Pancreas (tissue), 10 donors: Measurements from ENCODE around the gene GHDC. TPM values are rescaled to one million over a fixed set of nuclear protein-coding genes. Genes with fewer than 3 reads are reported as not detected.

ENCODE experiments used
- ATAC-seq, 4 donors: fragments of 200-7000 bp; cut with Tn5 transposase; one replicate each; pipeline versions ENCODE4 v1.8.0 to v1.9.1; 2020; ENCODE audit warnings: mild to moderate bottlenecking in 4 of 4, moderate library complexity in 4 of 4
- DNase-seq, 6 donors: peaks; one replicate each; pipeline ENCODE4 v3.0.0-alpha.2; 2020
- FAIRE-seq: peaks from 2 replicates; lab custom pipeline; 2012; peaks lifted over from hg19 to GRCh38; lab: Jason Lieb, UNC
- H3K27ac ChIP-seq, 4 donors: fragments of 200-600 bp; sonication (generic); 1 replicate in 3 of 4; 2 replicates in 1 of 4; pipeline versions ENCODE4 v1.5.0 to v1.8.0; 2020
- H3K27me3 ChIP-seq, 4 donors: fragments of 200-600 bp; one replicate each; pipeline ENCODE4 v1.8.0; 2021
- H3K36me3 ChIP-seq, 3 donors: fragments of 200-600 bp; sonication (generic) in 1 of 3; one replicate each; pipeline versions ENCODE4 v1.5.0 to v1.8.0; 2020 to 2021
- H3K4me1 ChIP-seq, 3 donors: fragments of 200-600 bp; one replicate each; pipeline ENCODE4 v1.8.0; 2021
- H3K4me3 ChIP-seq, 4 donors: fragments of 200-600 bp; sonication (generic) in 2 of 4; one replicate each; pipeline versions ENCODE4 v1.5.0 to v1.8.0; 2020 to 2021
- H3K9me3 ChIP-seq, 4 donors: fragments of 200-600 bp; one replicate each; pipeline ENCODE4 v1.8.0; 2021
- CTCF ChIP-seq, 4 donors: fragments of 200-600 bp; sonication (generic) in 3 of 4; IDR thresholded peaks; one replicate each; pipeline versions ENCODE4 v1.5.0 to v1.8.0; 2021; ENCODE audit warnings: antibody characterized with exemption in 4 of 4
- WGBS, 2 donors: extraction: QIAGEN DNeasy Blood & Tissue Kit; methylation state at CpG; one replicate each; pipeline ENCODE4 v1.1.7; 2013; 5-methylcytosine and 5-hydroxymethylcytosine counted together
- intact Hi-C, 3 donors: fragments of 100-400 bp; cut with DNase I; formaldehyde crosslinking; loops; one replicate each; pipeline versions ENCODE4 v1.11.1 to v1.14.2; 2022
- polyA plus RNA-seq, 2 donors: library from polyadenylated mRNA; stranded (reverse); fragments of 200-250 nt; gene quantifications; one replicate each; pipeline ENCODE4 v1.2.3, GENCODE V29; 2013
- total RNA-seq, 6 donors: library from RNA; stranded (reverse); fragmentation: NEBNext Ultra II Directional in 4 of 6; extraction: Animal tissue kit (Norgen Biotek cat#: 25700) in 4 of 6; gene quantifications; one replicate each; pipeline versions ENCODE4 v1.2.1 to v1.2.4, GENCODE V29; 2021 to 2023
- donor health status: healthy with polysubstance abuse.
- donor health status: DM: no; HTN: no; CAD: no; lungs with moderate emphysema.
- donor health status: DM: no; HTN: no; CAD: no.
- donor health status: control.
- donor health status: control.
- donor health status: Bipolar disorder and iron deficiency.
- donor health status: DM: yes; HTN: yes; CAD: no.
- donor health status: DM: no; HTN: no; CAD: no.
- donor health status: DM: no; HTN: no; CAD: no.
- donor health status: DM: yes; HTN: yes; CAD: no.

GHDC gene
- total and polyA plus RNA-seq, 8 donors: 14.8 to 21.6 (median 18.4) TPM

DNA sequence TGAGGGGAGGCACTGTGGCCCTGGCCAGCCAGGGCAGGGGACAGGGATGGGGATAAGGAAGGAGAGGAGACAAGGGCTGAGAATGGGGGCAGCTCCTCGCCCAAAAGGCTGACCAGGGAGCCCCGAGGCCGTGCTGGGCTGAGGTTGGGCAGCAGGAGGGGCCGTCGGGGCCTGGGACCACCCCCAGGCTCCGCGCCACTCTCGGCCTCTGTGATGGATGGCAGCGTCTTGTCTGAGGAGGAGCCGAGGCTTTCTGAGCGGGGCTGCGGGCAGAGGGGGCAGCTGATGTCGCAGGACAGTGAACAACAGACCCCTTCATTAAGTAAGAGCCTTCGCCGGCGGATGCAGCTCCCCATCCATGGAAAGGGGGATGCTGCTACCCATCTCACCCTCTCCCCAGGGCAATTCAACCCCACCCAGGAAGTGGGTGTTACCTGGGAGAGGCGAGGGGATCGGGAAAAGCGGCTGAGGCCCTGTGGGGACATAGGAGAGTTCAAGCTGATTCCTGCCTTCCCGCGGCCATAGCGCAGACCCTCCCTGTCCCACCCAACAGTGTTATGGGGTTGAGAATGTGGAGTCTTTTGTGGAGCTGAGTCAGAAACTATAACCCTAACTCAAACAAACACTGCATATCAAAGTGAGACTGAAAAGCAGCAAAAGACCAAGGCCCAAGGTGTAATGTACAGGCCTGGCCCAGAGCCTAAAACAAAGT, 30.4 kb downstream of the GHDC start:
- H3K27me3 ChIP-seq: no peaks in the 10 kb centered on the region
- DNase-seq: no peak
- H3K27ac ChIP-seq: no peak overlapping the region
- H3K4me1 ChIP-seq: no peaks in the 10 kb centered on the region
- WGBS, 2 donors: 67 to 73% methylated on average over 22 of the region's 22 CpGs
- H3K9me3 ChIP-seq: no peaks in the 10 kb centered on the region
- H3K36me3 ChIP-seq: no peaks in the 10 kb centered on the region
- intact Hi-C loops: no loop called here
- H3K4me3 ChIP-seq: no peak overlapping the region
- ATAC-seq: no peak
- FAIRE-seq: no peak
- no peak for TF ChIP-seq CTCF (IDR thresholded peaks at IDR 0.05)

DNA sequence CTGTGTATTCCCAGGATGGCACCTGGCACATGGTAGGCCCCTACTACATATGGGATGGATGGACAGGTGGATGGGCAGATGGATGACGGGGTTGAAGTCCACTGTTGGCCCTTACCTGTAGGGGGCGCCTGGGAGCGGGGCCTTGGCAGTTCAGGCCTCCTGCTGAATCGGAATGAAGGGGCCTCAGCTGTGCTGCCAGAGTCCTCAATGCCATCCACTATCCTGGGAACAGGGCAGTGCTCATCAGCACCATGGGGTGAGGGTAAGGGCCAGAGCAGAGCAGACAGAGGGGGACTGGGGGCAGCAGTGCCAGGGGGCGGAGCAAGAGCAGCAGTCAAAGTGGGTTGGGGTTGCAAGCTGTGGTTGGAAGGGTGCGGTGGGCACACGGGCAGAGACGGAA, 31.2 kb downstream of the GHDC start:
- Histone ChIP-seq H3K27ac (no peak overlapping the region), H3K27me3 (no peaks in the 10 kb centered on the region), H3K9me3 (no peaks in the 10 kb centered on the region), H3K4me3 (no peak overlapping the region), H3K4me1 (no peaks in the 10 kb centered on the region), H3K36me3 (no peaks in the 10 kb centered on the region)
- intact Hi-C loops: no loop called here
- TF ChIP-seq CTCF (IDR thresholded peaks at IDR 0.05): peak in 1 of 4 donors; percentile 17
- peak in 3 of 4 donors; percentile 25 to 55 (median 31) for ATAC-seq
- FAIRE-seq: no peak
- DNase-seq: peak in 1 of 6 donors; percentile 67
- 45 to 62% methylated on average over 8 of the region's 8 CpGs for WGBS, 2 donors

DNA sequence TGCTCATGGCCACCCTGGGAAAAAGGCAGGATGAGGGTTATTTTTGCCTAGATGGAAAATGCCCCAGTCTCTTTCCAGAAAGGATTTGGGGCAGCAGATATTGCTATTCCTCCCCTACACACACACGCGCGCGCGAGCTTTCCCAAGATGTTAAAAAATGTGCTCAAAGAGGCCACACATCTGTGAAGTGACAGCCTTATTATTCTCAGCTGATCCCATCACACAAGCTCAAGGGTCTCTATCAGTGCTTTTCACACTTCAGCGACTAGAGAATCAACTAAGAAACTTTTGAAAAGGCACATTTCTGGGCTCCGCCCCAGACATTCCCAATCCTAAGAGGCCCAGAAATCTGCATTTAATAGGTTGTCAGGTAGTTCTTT, 33.8 kb downstream of the GHDC start:
- DNase-seq (no peak), FAIRE-seq (no peak), ATAC-seq (no peak)
- Histone ChIP-seq H3K27me3 (no peaks in the 10 kb centered on the region), H3K27ac (no peak overlapping the region), H3K36me3 (no peaks in the 10 kb centered on the region), H3K9me3 (no peaks in the 10 kb centered on the region), H3K4me3 (no peak overlapping the region), H3K4me1 (peaks cover 0 to under 1% (median 0%) of the 10 kb centered on the region in 3 donors)
- WGBS, 2 donors: 94% methylated on average over 7 of the region's 7 CpGs
- intact Hi-C loops: no loop called here
- no peak for TF ChIP-seq CTCF (IDR thresholded peaks at IDR 0.05)

GRCh38 chr17:42159796-42160530, 34.3 kb downstream of the GHDC start:
- intact Hi-C loops: no loop called here
- no peaks in the 10 kb centered on the region for H3K27me3 ChIP-seq
- H3K27ac ChIP-seq: no peak overlapping the region
- DNase-seq (no peak), FAIRE-seq (no peak), ATAC-seq (no peak)
- no peak overlapping the region for H3K4me3 ChIP-seq
- TF ChIP-seq CTCF (IDR thresholded peaks at IDR 0.05): no peak
- no peaks in the 10 kb centered on the region for H3K36me3 ChIP-seq
- no peaks in the 10 kb centered on the region for H3K9me3 ChIP-seq
- 71 to 74% methylated on average over 14 of the region's 14 CpGs for WGBS, 2 donors
- H3K4me1 ChIP-seq: peaks cover 0 to 4% (median 0%) of the 10 kb centered on the region in 3 donors
